CD4-positive, alpha-beta T cell (primary cell): ENCODE data around the gene MXI1. TPM values are rescaled to one million over a fixed set of nuclear protein-coding genes. Genes with fewer than 3 reads are reported as not detected.
A peak's percentile ranks its signal among the peaks of the same experiment; 100 is the strongest.

Experiments
- ATAC-seq: fragments of 200-7000 bp; cut with Tn5 transposase; one replicate; pipeline ENCODE4 v1.10.0; 2022; ENCODE audit warnings: mild to moderate bottlenecking; ENCODE audit not compliant: poor library complexity
- CTCF ChIA-PET: fragments of 350-600 bp; sonication (Branson Sonifier 250); formaldehyde crosslinking; loops from one replicate; lab custom pipeline; 2021; ENCODE audit warnings: antibody characterized with exemption, inconsistent platforms; lab: Charles Lee
- POLR2A ChIA-PET: fragments of 350-600 bp; sonication (Branson Sonifier 250); formaldehyde crosslinking; loops from one replicate; lab custom pipeline; 2021; ENCODE audit warnings: antibody characterized with exemption, inconsistent platforms; lab: Charles Lee
- DNase-seq, 14 experiments: peaks; one replicate each; pipeline ENCODE4 v3.0.0-alpha.2; 2013 to 2020; ENCODE audit warnings: mixed read lengths in 2 of 14
- H3K27ac ChIP-seq, 2 donors: one replicate each; pipeline versions ENCODE4 v1.5.1 to v1.7.0; 2013; ENCODE audit warnings: low read length in 2 of 2, low read depth in 1 of 2, mild to moderate bottlenecking in 1 of 2
- H3K27me3 ChIP-seq, 2 experiments: 1 replicate in 1 of 2; 2 replicates in 1 of 2; pipeline versions ENCODE4 v1.6.1 to v1.7.0; 2013; ENCODE audit warnings: low read length in 2 of 2, control low read depth in 1 of 2, mild to moderate bottlenecking in 1 of 2, moderate library complexity in 1 of 2; ENCODE audit not compliant: insufficient read depth in 2 of 2, control insufficient read depth in 1 of 2
- H3K36me3 ChIP-seq: one replicate; pipeline ENCODE4 v1.6.1; 2013; ENCODE audit warnings: low read length, control low read depth; ENCODE audit not compliant: insufficient read depth
- H3K4me1 ChIP-seq: one replicate; pipeline ENCODE4 v1.6.1; 2013; ENCODE audit warnings: low read length, control low read depth; ENCODE audit not compliant: insufficient read depth
- H3K4me3 ChIP-seq: one replicate; pipeline ENCODE4 v1.5.1; 2013; ENCODE audit warnings: mild to moderate bottlenecking, low read length, moderate library complexity
- H3K9me3 ChIP-seq, 2 experiments: 1 replicate in 1 of 2; 2 replicates in 1 of 2; pipeline versions ENCODE4 v1.6.1 to v1.7.0; 2013; ENCODE audit warnings: low read length in 2 of 2, mild to moderate bottlenecking in 2 of 2, control low read depth in 1 of 2, moderate library complexity in 1 of 2; ENCODE audit not compliant: control insufficient read depth in 1 of 2, insufficient read depth in 1 of 2
- H3K27ac Mint-ChIP-seq: one replicate; pipeline ENCODE4 v1.8.0; 2020; ENCODE audit warnings: mixed read lengths
- H3K27me3 Mint-ChIP-seq: one replicate; pipeline ENCODE4 v1.8.0; 2021; ENCODE audit warnings: mixed read lengths
- H3K36me3 Mint-ChIP-seq: one replicate; pipeline ENCODE4 v1.8.0; 2021; ENCODE audit warnings: low read depth, mixed read lengths
- H3K4me1 Mint-ChIP-seq: one replicate; pipeline ENCODE4 v1.8.0; 2021; ENCODE audit warnings: low read depth, mixed read lengths
- H3K4me3 Mint-ChIP-seq: one replicate; pipeline ENCODE4 v1.8.0; 2020; ENCODE audit warnings: mild to moderate bottlenecking, mixed read lengths
- H3K9me3 Mint-ChIP-seq: one replicate; pipeline ENCODE4 v1.8.0; 2020; ENCODE audit warnings: mixed read lengths
- intact Hi-C, 2 experiments: fragments of 100-400 bp; cut with DNase I in 1 of 2; cut with micrococcal nuclease in 1 of 2; formaldehyde crosslinking; loops; one replicate each; pipeline versions ENCODE4 v1.15.1 to v1.9.0; 2023 to 2025; cut with DNase I, micrococcal nuclease
- total RNA-seq, 174 experiments: library from RNA in 2 of 174; stranded (reverse) in 2 of 174; gene quantifications; one replicate each; pipeline ENCODE4 v1.2.3 and lab custom pipeline; 2021 to 2026
- TF ChIP-seq, protein P1 (sequence below): fragments of 200-600 bp; IDR thresholded peaks from one replicate; pipeline ENCODE4 v1.8.0; 2022; ENCODE audit warnings: antibody characterized with exemption, mild to moderate bottlenecking

Gene MXI1
- total RNA-seq, 2 experiments from 2014 or later: 74.3 to 84.3 TPM

DNA sequence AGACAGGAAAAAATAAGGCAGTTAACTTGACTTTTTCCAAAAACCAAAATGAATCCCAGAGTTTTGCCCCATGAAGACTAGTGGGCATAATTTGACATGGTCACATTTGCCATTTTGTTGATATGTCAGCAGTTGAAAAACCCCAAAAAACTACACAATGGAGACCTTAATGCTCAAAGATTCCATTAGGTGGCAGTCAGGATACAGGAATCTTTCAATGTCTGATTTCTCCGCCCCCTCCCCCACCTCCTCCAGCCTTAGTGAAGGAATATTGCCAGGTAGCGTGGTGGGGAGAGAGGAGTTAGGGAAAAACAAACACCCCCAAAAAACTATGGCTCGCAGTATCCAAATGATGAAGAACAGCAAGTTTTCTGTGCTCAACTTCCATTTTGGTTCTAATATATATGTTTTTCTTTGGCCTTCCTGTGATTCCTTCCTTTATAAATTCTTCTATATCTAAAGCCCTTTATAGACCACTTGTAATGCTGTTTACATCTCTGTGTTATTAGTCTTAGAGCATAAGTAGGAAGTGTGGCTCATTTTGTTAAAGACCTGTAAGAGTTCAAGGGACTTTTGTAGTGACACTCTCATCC, 104.0 kb downstream of the MXI1 start:
- ATAC-seq (peak; percentile 79), DNase-seq (peak in 13 of 14 experiments; percentile 4 to 77 (median 22))
- intact Hi-C loops: loop anchor here (1.0 to 10.0 kb wide), 5 partner anchors 235 to 1823 kb away; no protein-coding TSS in a partner anchor
- Mint-ChIP-seq H3K4me3 (no peak overlapping the region), H3K4me1 (no peaks in the 10 kb centered on the region), H3K36me3 (no peaks in the 10 kb centered on the region), H3K9me3 (no peaks in the 10 kb centered on the region), H3K27me3 (no peaks in the 10 kb centered on the region), H3K27ac (no peak overlapping the region)
- H3K4me1 ChIP-seq: no peaks in the 10 kb centered on the region
- TF ChIP-seq, protein P1, sequence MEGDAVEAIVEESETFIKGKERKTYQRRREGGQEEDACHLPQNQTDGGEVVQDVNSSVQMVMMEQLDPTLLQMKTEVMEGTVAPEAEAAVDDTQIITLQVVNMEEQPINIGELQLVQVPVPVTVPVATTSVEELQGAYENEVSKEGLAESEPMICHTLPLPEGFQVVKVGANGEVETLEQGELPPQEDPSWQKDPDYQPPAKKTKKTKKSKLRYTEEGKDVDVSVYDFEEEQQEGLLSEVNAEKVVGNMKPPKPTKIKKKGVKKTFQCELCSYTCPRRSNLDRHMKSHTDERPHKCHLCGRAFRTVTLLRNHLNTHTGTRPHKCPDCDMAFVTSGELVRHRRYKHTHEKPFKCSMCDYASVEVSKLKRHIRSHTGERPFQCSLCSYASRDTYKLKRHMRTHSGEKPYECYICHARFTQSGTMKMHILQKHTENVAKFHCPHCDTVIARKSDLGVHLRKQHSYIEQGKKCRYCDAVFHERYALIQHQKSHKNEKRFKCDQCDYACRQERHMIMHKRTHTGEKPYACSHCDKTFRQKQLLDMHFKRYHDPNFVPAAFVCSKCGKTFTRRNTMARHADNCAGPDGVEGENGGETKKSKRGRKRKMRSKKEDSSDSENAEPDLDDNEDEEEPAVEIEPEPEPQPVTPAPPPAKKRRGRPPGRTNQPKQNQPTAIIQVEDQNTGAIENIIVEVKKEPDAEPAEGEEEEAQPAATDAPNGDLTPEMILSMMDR: peak; percentile 67
- H3K36me3 ChIP-seq: no peaks in the 10 kb centered on the region
- H3K27ac ChIP-seq: no peak overlapping the region
- no peaks in the 10 kb centered on the region for H3K27me3 ChIP-seq
- no peak overlapping the region for H3K4me3 ChIP-seq
- POLR2A ChIA-PET: no interaction called here
- CTCF ChIA-PET: interaction anchor here (1.2 to 2.0 kb wide), 2 partner anchors 236 to 289 kb away, joined by 5 read pairs; no protein-coding TSS in a partner anchor
- no peaks in the 10 kb centered on the region for H3K9me3 ChIP-seq

DNA sequence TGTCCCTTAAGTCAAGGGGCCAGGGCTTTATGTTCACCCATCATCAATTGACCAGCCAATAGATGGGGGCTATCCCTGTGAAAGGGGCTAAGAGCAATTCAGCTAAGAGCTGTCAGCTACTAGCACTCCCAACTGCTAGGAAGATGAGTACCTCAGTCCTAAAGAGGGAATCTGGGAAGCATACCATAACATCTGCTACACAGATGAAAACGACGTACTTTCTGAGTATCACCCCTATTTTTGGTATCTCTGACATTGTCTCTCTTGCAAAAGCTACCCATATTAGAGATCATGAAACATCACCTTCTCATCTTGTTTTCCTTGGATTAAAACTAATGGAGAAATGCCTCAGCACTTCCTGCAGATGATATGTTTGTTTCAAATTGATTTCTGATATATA, 104.8 kb downstream of the MXI1 start:
- no peaks in the 10 kb centered on the region for H3K4me1 Mint-ChIP-seq
- Histone ChIP-seq H3K27me3 (no peaks in the 10 kb centered on the region), H3K4me1 (no peaks in the 10 kb centered on the region), H3K9me3 (no peaks in the 10 kb centered on the region), H3K4me3 (no peak overlapping the region), H3K36me3 (no peaks in the 10 kb centered on the region), H3K27ac (no peak overlapping the region)
- TF ChIP-seq, protein P1: no peak
- ChIA-PET POLR2A (interaction anchor here (0.6 kb wide), 1 partner anchor 140 kb away, joined by 3 read pairs; no protein-coding TSS in a partner anchor), CTCF (interaction anchor here (1.2 kb wide), 1 partner anchor 235 kb away, joined by 5 read pairs; no protein-coding TSS in a partner anchor)
- H3K36me3 Mint-ChIP-seq: no peaks in the 10 kb centered on the region
- H3K4me3 Mint-ChIP-seq: no peak overlapping the region
- no peaks in the 10 kb centered on the region for H3K9me3 Mint-ChIP-seq
- no peak for ATAC-seq
- intact Hi-C loops: loop anchor here in 1 of 2 experiments (10.0 kb wide), 1 partner anchor 1823 kb away; no protein-coding TSS in a partner anchor
- no peak overlapping the region for H3K27ac Mint-ChIP-seq
- H3K27me3 Mint-ChIP-seq: no peaks in the 10 kb centered on the region
- no peak for DNase-seq

DNA sequence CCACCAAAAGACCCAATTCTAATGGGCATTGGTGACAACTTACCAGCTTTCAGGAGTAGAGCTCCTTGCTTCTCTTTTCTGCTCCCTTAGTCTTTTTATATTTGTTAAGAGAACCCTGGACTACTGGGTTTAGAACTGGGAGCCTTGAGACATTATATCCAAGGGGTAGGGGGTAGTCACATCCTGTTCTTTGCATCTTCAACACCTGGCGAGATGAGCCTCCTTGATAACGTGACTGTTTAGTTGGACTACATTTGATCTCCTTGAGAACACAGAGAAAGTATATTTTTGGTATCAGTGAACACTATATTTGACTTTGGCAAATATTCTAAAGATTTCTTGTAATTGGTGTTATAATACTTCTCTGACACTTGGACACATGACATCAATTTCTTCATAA, 106.3 kb downstream of the MXI1 start:
- H3K27ac Mint-ChIP-seq: no peak overlapping the region
- no peak for ATAC-seq
- no peaks in the 10 kb centered on the region for H3K36me3 Mint-ChIP-seq
- H3K4me3 Mint-ChIP-seq: no peak overlapping the region
- CTCF ChIA-PET: no interaction called here
- POLR2A ChIA-PET: no interaction called here
- DNase-seq: no peak
- no peaks in the 10 kb centered on the region for H3K36me3 ChIP-seq
- H3K27me3 ChIP-seq: peaks cover 0 to 2% of the 10 kb centered on the region in 2 experiments
- H3K4me3 ChIP-seq: no peak overlapping the region
- no peaks in the 10 kb centered on the region for H3K27me3 Mint-ChIP-seq
- TF ChIP-seq, protein P1: no peak
- no peaks in the 10 kb centered on the region for H3K9me3 Mint-ChIP-seq
- H3K4me1 Mint-ChIP-seq: no peaks in the 10 kb centered on the region
- no peaks in the 10 kb centered on the region for H3K9me3 ChIP-seq
- H3K4me1 ChIP-seq: no peaks in the 10 kb centered on the region
- intact Hi-C loops: loop anchor here in 1 of 2 experiments (10.0 kb wide), 1 partner anchor 1821 kb away; no protein-coding TSS in a partner anchor
- no peak overlapping the region for H3K27ac ChIP-seq
